SK-N-SH (cell line): Measurements from ENCODE around the gene LGR6. TPM values are rescaled to one million over a fixed set of nuclear protein-coding genes. Genes with fewer than 3 reads are reported as not detected.

Experiments
- CTCF ChIA-PET: fragments of 300-600, 350-600 bp; formaldehyde crosslinking; extraction: SDS; loops from one replicate; lab custom pipeline; 2021; lab: Yijun Ruan, JAX
- POLR2A ChIA-PET: fragments of 350-600 bp; sonication (Branson Sonifier 250); formaldehyde crosslinking; extraction: SDS; loops from one replicate; lab custom pipeline; 2020; ENCODE audit warnings: antibody characterized with exemption, inconsistent platforms; lab: Yijun Ruan, JAX
- DNase-seq: peaks from one replicate; pipeline ENCODE4 v3.0.0; 2012
- H2AFZ ChIP-seq: fragments of 200-600 bp; sonication (generic); 2 replicates; pipeline ENCODE4 v1.8.1; 2016; ENCODE audit warnings: antibody characterized with exemption, mild to moderate bottlenecking, low read depth
- H3F3A ChIP-seq: fragments of 200-600 bp; sonication (generic); replicated peaks from 2 replicates; pipeline ENCODE3; 2016; ENCODE audit warnings: antibody characterized with exemption, mild to moderate bottlenecking; ENCODE audit not compliant: insufficient read depth
- H3K27ac ChIP-seq, 2 experiments: fragments of 200-500 bp in 1 of 2; fragments of 200-600 bp in 1 of 2; sonication (Bioruptor generic) in 1 of 2; sonication (generic), shearing (Covaris generic) in 1 of 2; 2 replicates each; pipeline versions ENCODE4 v1.5.1 to v1.6.1; 2014 to 2016; ENCODE audit warnings: low read depth in 2 of 2, inconsistent platforms in 1 of 2, low read length in 1 of 2, mild to moderate bottlenecking in 1 of 2, mixed read lengths in 1 of 2
- H3K27me3 ChIP-seq: fragments of 200-600 bp; sonication (generic), shearing (Covaris generic); 2 replicates; pipeline ENCODE4 v1.6.1; 2016; ENCODE audit warnings: mixed run types; ENCODE audit not compliant: insufficient read depth
- H3K36me3 ChIP-seq, 2 experiments: fragments of 200-500 bp in 1 of 2; fragments of 200-600 bp in 1 of 2; sonication (Bioruptor generic) in 1 of 2; sonication (generic) in 1 of 2; replicated peaks in 1 of 2; 2 replicates each; pipeline versions ENCODE3 to v1.5.1; 2014 to 2016; ENCODE audit warnings: low read length in 1 of 2, mild to moderate bottlenecking in 1 of 2; ENCODE audit not compliant: insufficient read depth in 2 of 2, control insufficient read depth in 1 of 2
- H3K4me1 ChIP-seq, 2 experiments: fragments of 200-500 bp in 1 of 2; fragments of 200-600 bp in 1 of 2; sonication (Bioruptor generic) in 1 of 2; sonication (generic), shearing (Covaris generic) in 1 of 2; 2 replicates each; pipeline versions ENCODE4 v1.5.1 to v1.6.1; 2014 to 2016; ENCODE audit warnings: low read depth in 1 of 2, low read length in 1 of 2, mixed run types in 1 of 2; ENCODE audit not compliant: insufficient read depth in 2 of 2, control insufficient read depth in 1 of 2
- H3K4me2 ChIP-seq: fragments of 200-600 bp; sonication (generic), shearing (Covaris generic); 2 replicates; pipeline ENCODE4 v1.6.1; 2017; ENCODE audit warnings: mixed run types
- H3K4me3 ChIP-seq, 2 experiments: fragments of 200-500 bp in 1 of 2; fragments of 200-600 bp in 1 of 2; sonication (Bioruptor generic) in 1 of 2; sonication (generic), shearing (Covaris generic) in 1 of 2; 2 replicates each; pipeline versions ENCODE4 v1.5.1 to v1.8.1; 2014 to 2016; ENCODE audit warnings: low read depth in 2 of 2, inconsistent platforms in 1 of 2, low read length in 1 of 2, mild to moderate bottlenecking in 1 of 2, mixed read lengths in 1 of 2, moderate library complexity in 1 of 2
- H3K79me2 ChIP-seq: fragments of 200-600 bp; sonication (generic); 2 replicates; pipeline ENCODE4 v1.8.1; 2017; ENCODE audit warnings: mild to moderate bottlenecking; ENCODE audit not compliant: insufficient read depth
- H3K9ac ChIP-seq: fragments of 200-600 bp; sonication (generic); 2 replicates; pipeline ENCODE4 v1.6.1; 2017; ENCODE audit warnings: mixed run types
- H3K9me2 ChIP-seq: fragments of 200-600 bp; sonication (generic); 2 replicates; pipeline ENCODE4 v1.6.1; 2017; ENCODE audit warnings: mixed run types
- H3K9me3 ChIP-seq: fragments of 200-600 bp; sonication (generic); 2 replicates; pipeline ENCODE4 v1.6.1; 2017; ENCODE audit warnings: mixed run types, mild to moderate bottlenecking, moderate library complexity
- H4K20me1 ChIP-seq: fragments of 200-600 bp; sonication (generic); 2 replicates; pipeline ENCODE4 v1.6.1; 2017; ENCODE audit warnings: mild to moderate bottlenecking, mixed run types; ENCODE audit not compliant: insufficient read depth
- ELF1 ChIP-seq: IDR thresholded peaks from 2 replicates; pipeline ENCODE4 v1.4.0; 2012
- EP300 ChIP-seq, 2 experiments: IDR thresholded peaks; 2 replicates each; pipeline versions ENCODE4 v1.4.0 to v1.6.1; 2012; ENCODE audit warnings: borderline replicate concordance in 1 of 2, low read depth in 1 of 2, low read length in 1 of 2
- EZH2phosphoT487 ChIP-seq: fragments of 200-600 bp; sonication (generic); IDR thresholded peaks from 2 replicates; pipeline ENCODE4 v1.6.1; 2017; ENCODE audit warnings: low read depth, mixed run types, mild to moderate bottlenecking, antibody characterized with exemption, moderate library complexity, borderline replicate concordance
- FOSL2 ChIP-seq: IDR thresholded peaks from 2 replicates; pipeline ENCODE4 v1.4.0; 2012; ENCODE audit warnings: low read depth, mild to moderate bottlenecking, moderate library complexity, borderline replicate concordance
- FOXM1 ChIP-seq: IDR thresholded peaks from 2 replicates; pipeline ENCODE4 v1.4.0; 2012; ENCODE audit warnings: low read depth, mild to moderate bottlenecking
- GABPA ChIP-seq: IDR thresholded peaks from 2 replicates; pipeline ENCODE4 v1.4.0; 2012; ENCODE audit warnings: low read depth, mild to moderate bottlenecking
- JUND ChIP-seq: IDR thresholded peaks from 2 replicates; pipeline ENCODE4 v1.4.0; 2012
- MXI1 ChIP-seq: IDR thresholded peaks from 2 replicates; pipeline ENCODE4 v1.6.1; 2012; ENCODE audit warnings: mild to moderate bottlenecking, low read depth, low read length, improper control_type of control experiment
- NFIC ChIP-seq: IDR thresholded peaks from 2 replicates; pipeline ENCODE4 v1.4.0; 2012; ENCODE audit warnings: borderline replicate concordance
- NRF1 ChIP-seq: IDR thresholded peaks from 2 replicates; pipeline ENCODE4 v1.6.1; 2012; ENCODE audit warnings: low read depth, mild to moderate bottlenecking, low read length
- POLR2AphosphoS5 ChIP-seq: IDR thresholded peaks from 2 replicates; pipeline ENCODE4 v1.6.1; 2012; ENCODE audit warnings: low read depth, low read length
- RAD21 ChIP-seq: IDR thresholded peaks from 2 replicates; pipeline ENCODE4 v1.6.1; 2012; ENCODE audit warnings: mild to moderate bottlenecking, low read length
- RFX5 ChIP-seq: IDR thresholded peaks from 2 replicates; pipeline ENCODE4 v1.6.1; 2012; ENCODE audit warnings: mild to moderate bottlenecking, improper control_type of control experiment, low read length
- RXRA ChIP-seq: IDR thresholded peaks from 2 replicates; pipeline ENCODE4 v1.4.0; 2012; ENCODE audit warnings: low read depth, mild to moderate bottlenecking, borderline replicate concordance
- SIN3A ChIP-seq: IDR thresholded peaks from 2 replicates; pipeline ENCODE4 v1.6.1; 2012; ENCODE audit warnings: low read depth, mild to moderate bottlenecking, low read length, moderate library complexity, borderline replicate concordance
- SMC3 ChIP-seq: IDR thresholded peaks from 2 replicates; pipeline ENCODE4 v1.6.1; 2012; ENCODE audit warnings: low read depth, low read length, improper control_type of control experiment
- TAF1 ChIP-seq: IDR thresholded peaks from 2 replicates; pipeline ENCODE4 v1.6.1; 2012; ENCODE audit warnings: low read depth, mild to moderate bottlenecking, low read length, moderate library complexity, borderline replicate concordance
- WGBS: methylation state at CpG from one replicate; pipeline ENCODE4 v1.1.6; 2017; ENCODE audit warnings: low lambda C conversion rate; 5-methylcytosine and 5-hydroxymethylcytosine counted together
- polyA plus RNA-seq, 3 experiments: library from polyadenylated mRNA; depleted of rRNA; stranded (reverse); fragments of >200 nt; gene quantifications; 2 replicates each; pipeline ENCODE4 v1.2.3, GENCODE V29; 2012
- TF ChIP-seq, protein P1 (sequence below): fragments of 150-350 bp; IDR thresholded peaks from 2 replicates; pipeline ENCODE4 v1.6.1; 2016; ENCODE audit warnings: mild to moderate bottlenecking, low read depth, low read length
- TF ChIP-seq, protein P2 (sequence below): IDR thresholded peaks from 2 replicates; pipeline ENCODE4; 2012
- TF ChIP-seq, protein P3 (sequence below): IDR thresholded peaks from 2 replicates; pipeline ENCODE4 v1.4.0; 2012; ENCODE audit warnings: low read depth, borderline replicate concordance
- TF ChIP-seq, protein P4 (sequence below): IDR thresholded peaks from 2 replicates; pipeline ENCODE4 v1.4.0; 2012; ENCODE audit warnings: low read depth, borderline replicate concordance

The LGR6 gene
- polyA plus RNA-seq, 1 of the 3 experiments (the other 2 are of a cell fraction), result 0.03 TPM

DNA sequence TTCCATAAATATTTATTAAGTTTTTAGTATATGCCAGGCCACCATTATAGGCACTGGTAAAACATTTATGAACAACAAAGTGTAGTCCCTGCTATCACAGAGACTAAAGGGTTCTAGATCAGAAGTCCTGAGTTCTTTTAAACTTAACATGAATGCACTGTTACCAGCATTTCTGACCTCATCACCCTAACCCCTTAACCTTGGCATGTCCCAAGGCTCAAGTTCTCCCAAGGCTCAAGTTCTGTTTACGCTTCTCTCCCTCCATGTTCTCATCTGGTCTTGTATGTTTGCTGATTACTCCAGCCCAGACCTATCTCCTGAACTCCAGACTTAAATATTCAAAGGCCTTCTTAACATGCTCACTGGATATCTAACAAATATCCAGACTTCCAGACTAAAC, 93.6 kb downstream of the LGR6 start:
- POLR2A ChIA-PET, result no interaction called here
- Histone ChIP-seq H2AFZ (no peak overlapping the region), H3K9ac (no peak overlapping the region), H3K4me2 (no peak overlapping the region), H3K27me3 (no peaks in the 10 kb centered on the region), H3K36me3 (no peaks in the 10 kb centered on the region), H3K4me3 (no peak overlapping the region), H3K9me2 (no peaks in the 10 kb centered on the region), H3K27ac (no peak overlapping the region), H3K9me3 (no peaks in the 10 kb centered on the region), H3K79me2 (no peaks in the 10 kb centered on the region), H4K20me1 (no peaks in the 10 kb centered on the region), H3F3A (peaks cover 8% of the 10 kb centered on the region), H3K4me1 (peaks cover 20 to 30% of the 10 kb centered on the region in 2 experiments)
- 96% methylated on average over 1 of the region's 1 CpG for WGBS
- TF ChIP-seq ELF1, result no peak
- TF ChIP-seq, protein P1, sequence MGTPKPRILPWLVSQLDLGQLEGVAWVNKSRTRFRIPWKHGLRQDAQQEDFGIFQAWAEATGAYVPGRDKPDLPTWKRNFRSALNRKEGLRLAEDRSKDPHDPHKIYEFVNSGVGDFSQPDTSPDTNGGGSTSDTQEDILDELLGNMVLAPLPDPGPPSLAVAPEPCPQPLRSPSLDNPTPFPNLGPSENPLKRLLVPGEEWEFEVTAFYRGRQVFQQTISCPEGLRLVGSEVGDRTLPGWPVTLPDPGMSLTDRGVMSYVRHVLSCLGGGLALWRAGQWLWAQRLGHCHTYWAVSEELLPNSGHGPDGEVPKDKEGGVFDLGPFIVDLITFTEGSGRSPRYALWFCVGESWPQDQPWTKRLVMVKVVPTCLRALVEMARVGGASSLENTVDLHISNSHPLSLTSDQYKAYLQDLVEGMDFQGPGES, result no peak
- TF ChIP-seq SIN3A, result no peak
- no peak for TF ChIP-seq NFIC
- TF ChIP-seq JUND, result no peak
- no peak for TF ChIP-seq EZH2phosphoT487
- TF ChIP-seq, protein P2, sequence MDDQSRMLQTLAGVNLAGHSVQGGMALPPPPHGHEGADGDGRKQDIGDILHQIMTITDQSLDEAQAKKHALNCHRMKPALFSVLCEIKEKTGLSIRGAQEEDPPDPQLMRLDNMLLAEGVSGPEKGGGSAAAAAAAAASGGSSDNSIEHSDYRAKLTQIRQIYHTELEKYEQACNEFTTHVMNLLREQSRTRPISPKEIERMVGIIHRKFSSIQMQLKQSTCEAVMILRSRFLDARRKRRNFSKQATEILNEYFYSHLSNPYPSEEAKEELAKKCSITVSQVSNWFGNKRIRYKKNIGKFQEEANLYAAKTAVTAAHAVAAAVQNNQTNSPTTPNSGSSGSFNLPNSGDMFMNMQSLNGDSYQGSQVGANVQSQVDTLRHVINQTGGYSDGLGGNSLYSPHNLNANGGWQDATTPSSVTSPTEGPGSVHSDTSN, result no peak
- TF ChIP-seq FOXM1, result no peak
- TF ChIP-seq TAF1, result no peak
- TF ChIP-seq RXRA, result no peak
- no peak for TF ChIP-seq FOSL2
- no peak for TF ChIP-seq MXI1
- CTCF ChIA-PET, result interaction anchor here (1.1 kb wide), 1 partner anchor 28 kb away, joined by 3 read pairs; no protein-coding TSS in a partner anchor
- DNase-seq, result no peak

DNA sequence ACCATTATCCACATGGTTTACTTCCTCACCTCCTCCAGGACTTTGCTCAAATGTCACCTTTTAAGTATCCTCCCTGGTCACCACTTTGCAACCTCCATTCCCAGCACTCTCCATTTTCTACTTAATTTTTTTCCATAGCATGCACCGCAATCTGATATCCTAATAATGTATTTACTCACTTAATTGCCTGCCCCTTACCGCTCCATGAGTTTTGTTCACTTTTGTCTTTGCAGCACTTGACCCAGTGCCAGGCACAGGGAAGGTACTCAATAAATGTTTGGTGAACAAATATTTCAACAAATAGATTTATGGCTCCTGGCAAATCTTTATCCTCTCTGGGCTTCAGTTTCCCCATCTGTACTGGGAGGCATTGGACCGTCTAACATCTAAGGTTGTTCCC, 94.6 kb downstream of the LGR6 start:
- no peak for DNase-seq
- Histone ChIP-seq H3K79me2 (no peaks in the 10 kb centered on the region), H3K4me2 (no peak overlapping the region), H3K9me2 (no peaks in the 10 kb centered on the region), H3K36me3 (no peaks in the 10 kb centered on the region), H3K4me3 (no peak overlapping the region), H4K20me1 (no peaks in the 10 kb centered on the region), H3K27ac (no peak overlapping the region), H3K9me3 (no peaks in the 10 kb centered on the region), H2AFZ (no peak overlapping the region), H3K9ac (no peak overlapping the region), H3F3A (peaks cover 16% of the 10 kb centered on the region), H3K27me3 (no peaks in the 10 kb centered on the region), H3K4me1 (peaks cover 11 to 28% of the 10 kb centered on the region in 2 experiments)
- WGBS, result 82% methylated on average over 3 of the region's 3 CpGs
- POLR2A ChIA-PET, result no interaction called here
- CTCF ChIA-PET, result no interaction called here
- TF ChIP-seq RXRA (no peak), NRF1 (no peak), POLR2AphosphoS5 (no peak), GABPA (no peak), RFX5 (no peak), EP300 (IDR thresholded peaks at IDR 0.05; ENCODE audit: borderline replicate concordance in 1 of 2, low read depth in 1 of 2, low read length in 1 of 2) (no peak), RAD21 (no peak), NFIC (no peak), JUND (no peak), SMC3 (no peak), FOSL2 (no peak), TAF1 (no peak)
- TF ChIP-seq, protein P3, sequence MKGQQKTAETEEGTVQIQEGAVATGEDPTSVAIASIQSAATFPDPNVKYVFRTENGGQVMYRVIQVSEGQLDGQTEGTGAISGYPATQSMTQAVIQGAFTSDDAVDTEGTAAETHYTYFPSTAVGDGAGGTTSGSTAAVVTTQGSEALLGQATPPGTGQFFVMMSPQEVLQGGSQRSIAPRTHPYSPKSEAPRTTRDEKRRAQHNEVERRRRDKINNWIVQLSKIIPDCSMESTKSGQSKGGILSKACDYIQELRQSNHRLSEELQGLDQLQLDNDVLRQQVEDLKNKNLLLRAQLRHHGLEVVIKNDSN, result no peak
- TF ChIP-seq, protein P4, sequence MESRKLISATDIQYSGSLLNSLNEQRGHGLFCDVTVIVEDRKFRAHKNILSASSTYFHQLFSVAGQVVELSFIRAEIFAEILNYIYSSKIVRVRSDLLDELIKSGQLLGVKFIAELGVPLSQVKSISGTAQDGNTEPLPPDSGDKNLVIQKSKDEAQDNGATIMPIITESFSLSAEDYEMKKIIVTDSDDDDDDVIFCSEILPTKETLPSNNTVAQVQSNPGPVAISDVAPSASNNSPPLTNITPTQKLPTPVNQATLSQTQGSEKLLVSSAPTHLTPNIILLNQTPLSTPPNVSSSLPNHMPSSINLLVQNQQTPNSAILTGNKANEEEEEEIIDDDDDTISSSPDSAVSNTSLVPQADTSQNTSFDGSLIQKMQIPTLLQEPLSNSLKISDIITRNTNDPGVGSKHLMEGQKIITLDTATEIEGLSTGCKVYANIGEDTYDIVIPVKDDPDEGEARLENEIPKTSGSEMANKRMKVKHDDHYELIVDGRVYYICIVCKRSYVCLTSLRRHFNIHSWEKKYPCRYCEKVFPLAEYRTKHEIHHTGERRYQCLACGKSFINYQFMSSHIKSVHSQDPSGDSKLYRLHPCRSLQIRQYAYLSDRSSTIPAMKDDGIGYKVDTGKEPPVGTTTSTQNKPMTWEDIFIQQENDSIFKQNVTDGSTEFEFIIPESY, result no peak
